IPS DF 19.7 (cell line): Measurements from ENCODE around the gene SLC25A25.

Experiments
- DNase-seq: peaks from one replicate; pipeline ENCODE4 v3.0.0-alpha.2; 2013; ENCODE audit warnings: low read depth, low spot score

The SLC25A25 gene

DNA sequence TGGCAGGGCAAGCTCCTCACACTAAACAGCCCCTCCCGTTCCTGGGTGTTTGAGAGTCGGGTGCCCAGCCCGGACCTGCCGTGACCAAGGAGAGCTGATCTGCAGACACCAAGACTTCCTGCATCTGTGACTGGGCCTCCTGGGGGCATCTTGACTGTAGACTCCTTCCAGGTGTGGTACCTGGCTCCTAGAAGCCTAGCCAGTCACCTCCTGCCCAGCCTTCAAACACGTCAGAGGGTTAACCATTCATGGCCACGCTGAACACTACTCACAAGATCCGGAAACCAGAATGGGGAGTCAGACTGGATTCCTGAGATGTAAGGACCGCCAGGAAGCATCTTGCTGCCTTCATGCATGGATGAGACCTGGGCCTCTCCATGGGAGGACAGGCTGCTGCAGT, 77.5 kb downstream of the SLC25A25 start:
- no peak for DNase-seq

DNA sequence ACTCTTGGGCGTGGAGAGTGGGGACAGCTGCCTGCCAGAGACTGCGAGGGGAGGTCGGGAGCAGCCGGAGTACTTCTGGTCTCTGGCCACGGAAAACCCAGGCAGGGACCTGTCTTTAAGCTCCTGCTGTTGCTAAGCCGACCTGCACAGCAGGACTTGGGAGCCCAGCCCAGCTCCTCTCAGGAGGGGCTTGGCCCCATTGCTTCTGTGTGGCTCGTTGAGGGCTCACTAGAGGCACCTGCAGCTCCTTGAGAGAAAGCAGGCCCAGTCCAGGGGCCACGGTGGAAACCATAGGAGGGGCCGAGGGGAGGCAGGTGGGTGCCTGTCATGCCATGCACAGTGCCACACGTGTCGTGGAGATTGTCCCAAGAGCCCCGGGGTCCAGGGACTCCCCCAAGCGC, 77.9 kb downstream of the SLC25A25 start:
- no peak for DNase-seq

DNA sequence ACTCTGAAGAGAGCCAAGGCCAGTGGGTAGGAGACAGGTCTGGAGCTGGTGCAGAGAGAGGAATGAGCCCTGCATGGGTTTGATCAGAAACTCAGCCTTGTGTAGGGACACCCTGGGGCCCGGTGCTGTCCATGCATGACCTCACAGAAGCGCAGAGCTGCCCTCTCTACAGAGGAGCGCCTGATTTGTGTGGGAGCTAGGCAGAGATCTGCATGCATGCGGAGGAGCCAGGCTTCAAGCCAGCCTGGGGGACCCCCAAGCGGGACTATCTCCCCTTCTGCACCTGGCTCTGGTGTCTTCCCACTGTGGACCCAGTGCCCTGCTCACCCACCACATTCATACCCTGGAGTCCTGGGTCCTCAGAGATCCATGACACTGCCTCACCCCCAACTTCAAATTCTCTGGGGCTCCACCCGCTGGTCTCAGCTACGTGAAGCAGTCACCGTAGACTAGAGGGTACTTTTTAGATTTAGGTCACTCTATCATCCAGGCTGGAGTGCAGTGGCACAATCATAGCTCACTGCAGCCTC, 78.6 kb downstream of the SLC25A25 start:
- DNase-seq: no peak

DNA sequence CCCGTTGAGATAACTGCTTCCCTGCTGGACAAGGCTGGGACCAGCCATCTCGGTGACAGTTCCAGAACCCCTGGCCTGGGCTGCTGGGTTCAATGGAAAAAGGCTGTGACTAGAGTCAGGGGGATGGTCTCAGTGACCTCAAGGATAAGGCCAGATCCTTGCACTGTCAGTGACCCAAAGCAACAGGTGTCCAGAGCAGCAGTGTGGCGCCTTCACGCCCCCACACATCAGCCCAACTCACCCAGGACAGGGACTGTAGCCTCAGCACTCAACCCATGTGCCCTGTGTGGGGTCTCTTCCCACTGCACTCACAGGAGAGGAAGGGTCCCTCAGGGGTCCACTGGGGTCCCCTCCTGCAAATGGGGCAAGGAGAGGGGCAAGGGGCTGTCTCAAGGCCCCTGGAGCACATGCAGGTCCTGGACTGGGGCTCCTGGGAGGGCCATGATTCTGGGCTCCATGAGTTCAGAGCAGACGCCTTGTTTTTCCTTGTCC, 80.5 kb downstream of the SLC25A25 start:
- DNase-seq: no peak

DNA sequence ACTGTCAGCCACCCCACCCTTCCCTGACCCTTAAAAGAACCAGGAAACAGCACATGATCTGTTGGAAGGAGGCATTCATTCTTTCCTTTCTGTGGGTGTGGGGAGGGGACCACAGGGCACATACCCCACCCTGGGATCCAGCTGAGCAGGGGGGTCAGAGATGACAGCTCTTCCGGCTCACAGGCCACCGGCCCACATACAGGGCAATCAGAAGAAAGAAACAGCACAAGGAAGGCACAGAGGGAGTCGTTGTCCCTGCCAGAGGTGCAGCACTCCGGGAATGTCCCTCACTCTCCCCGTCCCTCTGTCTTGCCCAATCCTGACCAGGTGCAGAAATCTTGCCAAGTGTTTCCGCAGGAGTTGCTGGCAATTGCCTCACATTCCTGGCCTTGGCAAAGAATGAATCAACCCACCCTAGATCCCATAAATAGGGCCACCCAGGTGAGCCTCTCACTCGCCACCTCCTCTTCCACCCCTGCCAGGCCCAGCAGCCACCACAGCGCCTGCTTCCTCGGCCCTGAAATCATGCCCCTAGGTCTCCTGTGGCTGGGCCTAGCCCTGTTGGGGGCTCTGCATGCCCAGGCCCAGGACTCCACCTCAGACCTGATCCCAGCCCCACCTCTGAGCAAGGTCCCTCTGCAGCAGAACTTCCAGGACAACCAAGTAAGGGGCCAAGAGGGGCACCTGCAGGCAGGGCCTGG, 81.1 kb downstream of the SLC25A25 start, which contains the start of gene LCN2:
TSS of gene LCN2 (plus strand) at position 453 of the 701 bp plus-strand sequence. CDS start at position 526, 73 bp downstream.
- no peak for DNase-seq

DNA sequence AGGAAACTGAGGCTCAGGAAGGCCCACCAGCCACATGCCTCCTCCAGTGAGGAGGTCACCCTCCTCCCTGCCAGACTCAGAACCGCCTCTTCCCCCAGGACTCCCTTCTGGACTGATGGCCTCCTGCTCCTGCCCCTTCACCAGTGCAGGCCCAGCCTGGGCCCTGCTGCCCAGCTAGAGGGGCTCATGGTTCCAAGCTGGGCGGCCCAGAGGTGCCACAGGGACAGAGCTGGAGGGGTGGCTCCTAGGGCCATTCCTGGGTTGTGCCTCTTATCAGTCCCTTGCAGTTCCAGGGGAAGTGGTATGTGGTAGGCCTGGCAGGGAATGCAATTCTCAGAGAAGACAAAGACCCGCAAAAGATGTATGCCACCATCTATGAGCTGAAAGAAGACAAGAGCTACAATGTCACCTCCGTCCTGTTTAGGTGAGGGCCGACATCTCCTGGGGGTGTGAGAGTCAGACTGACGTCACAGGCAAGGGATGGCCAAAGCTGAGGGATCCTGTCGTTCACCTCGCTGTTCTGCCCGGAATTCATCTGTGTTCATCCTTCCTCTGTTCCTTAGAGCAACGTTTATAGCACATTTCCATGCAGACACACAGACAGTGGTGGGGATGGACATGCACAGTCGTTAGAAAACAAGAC, 82.0 kb downstream of the SLC25A25 start:
- DNase-seq: no peak

DNA sequence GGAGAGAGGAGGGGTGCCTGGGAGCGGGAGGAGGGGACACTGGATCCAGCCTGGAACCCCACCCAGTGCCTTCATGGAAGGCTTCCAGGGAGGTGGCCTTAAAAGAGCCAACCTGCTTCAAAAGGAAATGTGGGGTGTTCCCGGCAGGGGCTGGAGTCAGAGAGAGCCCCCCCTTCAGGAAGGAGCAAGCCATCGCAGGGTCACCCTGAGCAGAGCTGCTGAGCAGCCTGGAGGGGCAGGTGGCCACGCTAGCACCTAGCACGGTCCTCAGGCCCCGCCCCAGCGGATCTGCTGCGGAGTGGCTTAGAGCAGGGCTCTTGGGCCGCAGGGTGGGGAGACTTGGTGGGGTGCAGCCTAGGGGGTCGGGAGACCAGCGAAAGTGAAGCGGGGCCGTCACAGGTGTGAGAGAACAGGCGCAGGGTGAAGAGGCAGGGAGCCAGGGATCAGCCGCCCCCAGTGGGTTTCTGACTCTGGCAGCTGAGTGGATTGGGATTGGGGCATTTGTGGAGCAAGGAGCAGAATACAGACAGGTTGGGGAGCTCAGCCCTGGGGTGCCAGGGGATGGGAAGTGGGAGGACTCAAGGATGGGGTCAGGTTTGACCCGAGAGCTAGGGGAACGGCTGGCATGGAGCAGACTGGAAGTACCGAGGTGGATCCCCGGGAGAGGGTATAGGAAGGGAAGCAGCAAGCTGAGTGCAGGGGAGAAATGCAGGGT, 82.7 kb downstream of the SLC25A25 start:
- no peak for DNase-seq

DNA sequence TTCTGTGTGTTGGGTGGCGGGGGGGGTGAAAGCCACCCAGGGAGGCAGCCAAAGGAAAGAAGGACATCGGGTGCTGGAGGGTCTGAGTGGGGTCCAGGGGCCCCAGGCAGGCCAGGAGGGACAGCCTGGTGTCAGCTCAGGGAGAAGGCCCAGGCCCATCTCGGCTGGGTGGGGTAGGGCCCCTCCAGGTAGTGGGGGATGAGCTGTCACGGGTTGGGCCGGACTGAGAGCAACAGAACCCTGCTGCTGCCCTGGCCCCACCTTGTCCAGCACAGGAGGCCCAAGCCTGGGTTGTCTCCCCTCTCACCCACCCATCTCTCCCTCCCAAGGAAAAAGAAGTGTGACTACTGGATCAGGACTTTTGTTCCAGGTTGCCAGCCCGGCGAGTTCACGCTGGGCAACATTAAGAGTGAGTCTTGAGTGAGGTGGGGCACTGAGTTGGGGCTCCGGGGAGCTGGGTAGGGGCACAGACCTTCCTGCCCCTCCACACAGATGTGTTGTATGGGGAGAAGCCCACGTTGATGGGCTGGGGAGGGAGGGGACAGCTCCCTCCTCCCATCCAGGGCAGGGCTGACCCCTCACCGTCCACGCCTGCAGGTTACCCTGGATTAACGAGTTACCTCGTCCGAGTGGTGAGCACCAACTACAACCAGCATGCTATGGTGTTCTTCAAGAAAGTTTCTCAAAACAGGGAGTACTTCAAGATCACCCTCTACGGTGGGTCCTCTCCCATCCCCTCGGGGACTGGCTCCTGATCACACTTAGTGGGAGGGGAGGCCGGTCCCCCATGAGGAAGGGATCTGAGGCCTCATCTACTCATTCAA, 83.5 kb downstream of the SLC25A25 start:
- no peak for DNase-seq

DNA sequence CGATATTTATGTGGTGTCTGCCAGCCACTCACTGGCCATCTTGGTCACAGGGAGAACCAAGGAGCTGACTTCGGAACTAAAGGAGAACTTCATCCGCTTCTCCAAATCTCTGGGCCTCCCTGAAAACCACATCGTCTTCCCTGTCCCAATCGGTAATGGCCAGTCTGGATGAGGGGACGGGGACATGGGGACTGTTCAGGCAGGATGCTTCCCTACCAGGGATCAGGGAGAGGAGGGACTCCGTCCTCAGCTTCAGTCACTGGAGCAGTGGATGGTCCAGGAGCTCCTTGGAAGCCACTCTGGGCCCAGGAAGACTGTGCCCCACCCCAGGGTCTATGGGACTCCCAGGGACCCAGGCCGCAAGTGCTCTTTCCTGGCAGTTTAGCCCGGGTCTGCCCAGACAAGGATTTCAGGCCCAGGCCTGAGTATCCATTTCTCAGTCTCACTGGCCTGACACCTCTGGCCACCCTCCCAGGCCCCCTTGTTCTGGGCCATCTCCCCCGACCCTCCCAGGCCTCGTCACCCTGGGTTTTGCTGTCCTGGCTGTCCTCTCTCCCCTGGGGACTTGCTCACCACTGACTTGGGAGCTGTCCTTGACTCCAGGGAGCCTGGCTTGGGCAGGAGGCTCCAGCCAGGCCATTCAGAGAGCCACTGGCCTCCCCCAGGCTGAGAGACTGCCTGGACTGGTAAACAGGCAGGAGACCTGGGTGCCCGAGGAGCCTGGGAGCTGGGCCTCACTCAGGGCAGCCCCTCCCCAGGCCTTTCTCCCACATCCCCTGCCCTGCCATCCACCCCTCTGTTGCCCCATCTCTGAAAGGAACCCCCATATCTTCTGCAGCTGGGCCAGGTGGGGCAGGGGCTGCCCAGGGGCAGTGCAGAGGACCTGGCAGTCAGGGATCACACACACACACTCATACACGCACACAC, 84.4 kb downstream of the SLC25A25 start:
- no peak for DNase-seq

DNA sequence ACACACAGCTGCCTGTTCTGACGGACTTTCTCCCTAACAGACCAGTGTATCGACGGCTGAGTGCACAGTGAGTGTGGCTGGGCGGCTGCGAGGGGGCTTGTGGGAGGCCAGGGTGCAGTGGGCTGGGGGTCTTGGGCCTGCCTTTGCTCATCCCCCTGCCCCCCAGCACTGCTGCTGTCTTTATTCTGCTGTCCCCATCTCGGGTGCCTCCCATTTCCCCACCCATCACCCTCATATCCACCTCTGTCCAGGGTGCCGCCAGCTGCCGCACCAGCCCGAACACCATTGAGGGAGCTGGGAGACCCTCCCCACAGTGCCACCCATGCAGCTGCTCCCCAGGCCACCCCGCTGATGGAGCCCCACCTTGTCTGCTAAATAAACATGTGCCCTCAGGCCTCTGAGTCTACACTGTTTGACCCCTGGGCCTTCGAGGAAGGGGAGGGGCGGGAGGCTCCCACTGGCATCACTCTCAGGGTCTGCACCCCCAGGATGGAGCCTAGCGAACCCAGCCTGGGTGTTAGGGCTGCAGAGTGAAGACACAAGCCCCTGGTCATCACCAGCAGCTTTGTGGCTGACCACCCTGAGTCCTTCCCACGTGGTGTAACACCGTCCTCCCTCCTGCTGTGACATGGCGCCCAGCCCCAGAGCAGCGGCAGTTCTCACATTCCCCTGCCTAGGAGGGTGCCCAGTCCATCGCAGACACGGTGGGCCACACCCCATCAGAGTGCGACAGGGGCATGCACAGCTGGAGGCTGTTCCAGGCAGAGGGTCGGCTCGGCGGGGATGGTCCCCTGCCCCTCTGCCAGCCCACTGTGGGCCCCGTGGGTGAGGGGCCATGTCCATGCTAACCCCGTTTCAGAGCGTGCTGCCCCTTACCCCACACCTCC, 85.3 kb downstream of the SLC25A25 start:
- no peak for DNase-seq

DNA sequence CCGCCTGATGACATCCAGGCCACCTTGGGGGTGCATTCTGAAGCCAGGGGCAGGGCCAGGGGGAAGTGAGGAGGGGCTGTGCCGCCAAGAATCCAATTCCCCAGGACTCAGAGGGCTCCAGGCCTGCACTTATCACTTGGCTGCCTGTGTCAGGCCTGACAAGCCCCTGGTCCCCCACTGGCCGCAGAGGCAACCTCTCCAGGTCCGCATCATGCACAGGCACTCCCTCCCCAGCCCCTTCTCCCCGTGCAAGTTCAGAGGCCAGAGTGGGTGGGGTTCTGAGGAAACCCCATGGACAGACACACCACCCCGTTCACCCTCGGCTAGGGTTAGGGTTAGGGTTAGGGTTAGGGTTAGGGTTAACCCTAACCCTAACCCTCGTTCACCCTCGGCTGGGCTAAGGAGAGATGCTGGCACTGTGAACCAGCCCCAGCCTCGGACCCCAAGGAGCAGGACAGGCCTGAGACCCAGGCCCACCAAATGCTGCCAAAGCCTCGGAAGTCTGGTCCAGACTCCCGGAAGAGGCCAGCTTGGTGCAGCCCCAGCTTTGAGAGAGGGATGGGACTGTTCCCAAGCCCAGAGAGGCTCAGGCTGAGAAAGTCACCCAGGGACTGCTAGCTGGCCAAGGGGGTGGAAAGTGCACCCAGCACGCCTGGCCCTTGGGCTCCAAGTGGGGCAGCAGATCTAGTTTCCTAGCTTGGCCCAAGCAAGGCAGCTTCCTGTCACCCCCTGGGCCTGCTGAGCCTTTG, 86.1 kb downstream of the SLC25A25 start:
- no peak for DNase-seq

DNA sequence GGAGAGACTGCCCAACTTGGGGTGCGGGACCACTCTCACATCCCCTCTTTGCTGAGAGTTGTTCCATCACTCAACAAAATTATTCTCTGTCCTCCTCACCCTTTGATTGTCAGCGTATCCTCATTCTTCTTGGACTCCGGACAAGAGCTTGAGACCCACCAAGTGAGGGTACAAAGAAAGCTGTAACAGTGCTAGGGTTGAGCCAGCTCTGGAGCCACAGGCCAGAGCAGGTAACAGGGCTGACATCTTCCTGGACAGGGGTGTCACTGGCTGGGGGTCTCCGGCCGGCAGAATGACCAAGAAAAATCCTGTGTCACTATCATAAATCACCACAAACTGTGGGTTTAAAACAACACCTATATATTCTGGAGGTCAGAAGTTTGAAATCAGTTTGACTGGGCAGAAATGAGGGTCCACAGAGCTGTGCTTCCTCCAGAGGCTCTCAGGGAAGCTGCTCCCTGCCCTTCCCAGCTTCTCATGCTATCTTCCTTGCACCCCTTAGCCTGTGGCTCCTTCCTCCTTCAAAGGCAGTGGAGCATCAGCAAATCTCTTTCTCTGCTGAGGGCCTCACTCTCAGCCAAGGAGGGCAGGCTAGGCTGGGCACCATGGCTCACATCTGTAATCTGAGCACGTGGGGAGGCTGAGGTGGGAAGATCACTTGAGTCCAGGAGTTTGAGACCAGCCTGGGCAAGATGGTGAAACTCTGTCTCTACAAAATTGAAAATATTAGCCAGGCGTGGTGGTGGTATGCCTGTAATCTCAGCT, 87.9 kb downstream of the SLC25A25 start:
- no peak for DNase-seq
